Thyroid gland (tissue), 4 donors: Measurements from ENCODE around the gene TMEM121.

ENCODE experiments used
- POLR2A ChIP-seq, 2 donors: fragments of 450-650 bp; IDR thresholded peaks; one replicate each; pipeline ENCODE4 v1.6.1; 2017; ENCODE audit warnings: antibody characterized with exemption in 2 of 2, mild to moderate bottlenecking in 2 of 2, moderate library complexity in 1 of 2
- TF ChIP-seq, protein P1 (sequence below), 6 experiments: fragments of 200-600 bp in 3 of 6; fragments of 450-650 bp in 3 of 6; sonication (generic) in 3 of 6; IDR thresholded peaks; one replicate each; pipeline ENCODE4 v1.5.1; 2016 to 2019; ENCODE audit warnings: antibody characterized with exemption in 6 of 6, mild to moderate bottlenecking in 2 of 6, inconsistent platforms in 1 of 6, moderate library complexity in 1 of 6

DNA sequence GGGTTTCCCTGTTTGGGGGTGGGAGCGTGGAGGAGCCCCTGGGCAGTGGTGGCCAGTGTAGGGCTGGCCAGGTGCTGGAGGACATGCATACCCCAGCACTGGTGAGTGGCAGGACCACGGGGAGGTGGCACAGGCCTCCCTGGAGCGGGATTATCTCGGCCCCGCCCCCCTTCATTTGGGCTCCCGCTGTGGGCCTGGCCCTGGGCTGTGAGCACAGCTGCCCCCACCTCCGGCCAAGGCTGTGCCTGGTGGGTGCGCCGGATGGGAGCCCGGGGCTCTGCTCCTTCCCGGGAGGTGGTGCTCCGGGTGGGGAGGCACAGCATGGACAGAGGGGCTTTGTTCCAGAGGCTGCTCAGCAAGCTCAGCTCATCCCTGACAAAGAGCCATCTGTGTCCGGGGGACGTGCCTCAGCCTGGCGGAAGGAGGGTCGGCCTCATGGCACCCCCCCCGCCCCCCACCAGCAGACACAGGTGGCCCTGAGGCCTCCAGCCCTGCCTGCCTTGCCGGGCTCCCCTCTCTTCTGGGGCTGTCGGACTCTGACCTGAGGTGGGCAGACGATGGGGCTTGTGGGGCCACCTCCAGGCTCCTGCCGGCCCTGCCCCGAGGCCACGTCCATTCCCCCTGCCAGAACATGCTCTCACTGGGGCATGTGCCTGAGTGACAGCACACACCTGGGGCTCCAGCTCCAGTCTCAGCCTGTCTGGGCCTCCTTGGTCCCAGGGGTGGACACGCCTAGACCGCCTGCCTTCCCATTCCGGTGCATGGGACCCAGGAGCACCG, 26.9 kb upstream of the TMEM121 start:
- TF ChIP-seq, protein P1, sequence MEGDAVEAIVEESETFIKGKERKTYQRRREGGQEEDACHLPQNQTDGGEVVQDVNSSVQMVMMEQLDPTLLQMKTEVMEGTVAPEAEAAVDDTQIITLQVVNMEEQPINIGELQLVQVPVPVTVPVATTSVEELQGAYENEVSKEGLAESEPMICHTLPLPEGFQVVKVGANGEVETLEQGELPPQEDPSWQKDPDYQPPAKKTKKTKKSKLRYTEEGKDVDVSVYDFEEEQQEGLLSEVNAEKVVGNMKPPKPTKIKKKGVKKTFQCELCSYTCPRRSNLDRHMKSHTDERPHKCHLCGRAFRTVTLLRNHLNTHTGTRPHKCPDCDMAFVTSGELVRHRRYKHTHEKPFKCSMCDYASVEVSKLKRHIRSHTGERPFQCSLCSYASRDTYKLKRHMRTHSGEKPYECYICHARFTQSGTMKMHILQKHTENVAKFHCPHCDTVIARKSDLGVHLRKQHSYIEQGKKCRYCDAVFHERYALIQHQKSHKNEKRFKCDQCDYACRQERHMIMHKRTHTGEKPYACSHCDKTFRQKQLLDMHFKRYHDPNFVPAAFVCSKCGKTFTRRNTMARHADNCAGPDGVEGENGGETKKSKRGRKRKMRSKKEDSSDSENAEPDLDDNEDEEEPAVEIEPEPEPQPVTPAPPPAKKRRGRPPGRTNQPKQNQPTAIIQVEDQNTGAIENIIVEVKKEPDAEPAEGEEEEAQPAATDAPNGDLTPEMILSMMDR (IDR thresholded peaks at IDR 0.05), result no peak
- TF ChIP-seq POLR2A (IDR thresholded peaks at IDR 0.05), result no peak
